Measurements from ENCODE around the gene CAPNS2.

Gene CAPNS2

DNA sequence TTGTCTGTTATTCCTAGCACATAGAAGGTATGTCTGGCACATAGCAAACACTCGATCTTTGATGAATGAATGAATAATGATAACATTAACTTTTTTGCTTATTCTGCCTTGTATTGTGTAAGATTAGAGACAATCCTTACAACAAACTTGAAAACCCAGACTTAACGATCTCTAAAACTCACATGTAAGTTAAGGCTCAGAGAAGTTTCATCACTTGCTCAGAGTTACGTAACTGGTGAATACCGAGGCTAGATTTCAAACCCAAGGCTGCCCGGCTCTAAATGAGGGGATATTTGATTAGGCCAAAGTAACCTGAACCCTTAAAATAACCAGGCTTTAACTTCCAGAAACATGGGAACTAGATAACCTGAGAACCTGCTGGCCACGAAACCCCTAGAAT lies 22.3 kb downstream of the CAPNS2 start:
- Histone ChIP-seq H3K4me2 (ENCODE audit: low read depth, low read length, poor library complexity, severe bottlenecking) (no peak overlapping the region), H3K4me3 (ENCODE audit: insufficient read depth, low read length, poor library complexity, severe bottlenecking) (no peak overlapping the region), H3K79me2 (ENCODE audit: insufficient read depth, low read length) (no peaks in the 10 kb centered on the region), H3K27me3 (ENCODE audit: low read length) (no peaks in the 10 kb centered on the region), H3K9ac (ENCODE audit: low read length) (no peak overlapping the region), H3K27ac (ENCODE audit: low read depth, low read length) (no peak overlapping the region), H4K20me1 (ENCODE audit: low read depth, low read length) (no peaks in the 10 kb centered on the region), H3K9me3 (ENCODE audit: insufficient read depth, low read length) (no peaks in the 10 kb centered on the region), H3K36me3 (ENCODE audit: low read length) (no peaks in the 10 kb centered on the region), H3K9me2 (replicated peaks; ENCODE audit: insufficient read depth, low read length) (no peaks in the 10 kb centered on the region), H2AFZ (ENCODE audit: low read depth, low read length, severe bottlenecking) (no peak overlapping the region), H3F3A (ENCODE audit: insufficient read depth) (no peaks in the 10 kb centered on the region)
- TF ChIP-seq EZH2phosphoT487 (conservative IDR thresholded peaks at IDR 0.05; ENCODE audit: low read length): no peak
- TF ChIP-seq, protein P1, sequence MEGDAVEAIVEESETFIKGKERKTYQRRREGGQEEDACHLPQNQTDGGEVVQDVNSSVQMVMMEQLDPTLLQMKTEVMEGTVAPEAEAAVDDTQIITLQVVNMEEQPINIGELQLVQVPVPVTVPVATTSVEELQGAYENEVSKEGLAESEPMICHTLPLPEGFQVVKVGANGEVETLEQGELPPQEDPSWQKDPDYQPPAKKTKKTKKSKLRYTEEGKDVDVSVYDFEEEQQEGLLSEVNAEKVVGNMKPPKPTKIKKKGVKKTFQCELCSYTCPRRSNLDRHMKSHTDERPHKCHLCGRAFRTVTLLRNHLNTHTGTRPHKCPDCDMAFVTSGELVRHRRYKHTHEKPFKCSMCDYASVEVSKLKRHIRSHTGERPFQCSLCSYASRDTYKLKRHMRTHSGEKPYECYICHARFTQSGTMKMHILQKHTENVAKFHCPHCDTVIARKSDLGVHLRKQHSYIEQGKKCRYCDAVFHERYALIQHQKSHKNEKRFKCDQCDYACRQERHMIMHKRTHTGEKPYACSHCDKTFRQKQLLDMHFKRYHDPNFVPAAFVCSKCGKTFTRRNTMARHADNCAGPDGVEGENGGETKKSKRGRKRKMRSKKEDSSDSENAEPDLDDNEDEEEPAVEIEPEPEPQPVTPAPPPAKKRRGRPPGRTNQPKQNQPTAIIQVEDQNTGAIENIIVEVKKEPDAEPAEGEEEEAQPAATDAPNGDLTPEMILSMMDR (IDR thresholded peaks at IDR 0.05; ENCODE audit: insufficient read depth, low read length, poor library complexity, severe bottlenecking): no peak

DNA sequence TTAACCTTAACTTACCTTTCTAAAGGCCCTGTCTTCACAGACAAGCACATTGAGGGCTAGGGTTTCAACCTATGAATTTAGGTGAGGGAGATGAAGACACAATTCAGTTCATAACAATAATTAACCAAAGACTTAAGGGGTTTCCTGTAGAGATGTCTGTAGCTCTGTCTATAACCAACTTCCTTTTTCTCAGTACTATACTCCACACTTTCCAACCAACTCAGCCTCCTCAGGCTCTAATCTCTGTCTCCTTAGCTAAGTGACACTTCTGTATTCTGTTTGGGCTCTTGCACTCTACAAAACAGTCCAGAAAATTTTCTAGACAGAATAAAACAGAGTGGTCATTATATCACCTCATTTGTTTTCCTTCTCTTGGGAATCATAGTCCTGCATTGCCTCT lies 25.8 kb downstream of the CAPNS2 start:
- H3K4me2 ChIP-seq (ENCODE audit: low read depth, low read length, poor library complexity, severe bottlenecking): no peak overlapping the region
- no peak overlapping the region for H3K9ac ChIP-seq (ENCODE audit: low read length)
- no peaks in the 10 kb centered on the region for H3K79me2 ChIP-seq (ENCODE audit: insufficient read depth, low read length)
- H3K36me3 ChIP-seq (ENCODE audit: low read length): no peaks in the 10 kb centered on the region
- no peak overlapping the region for H3K27ac ChIP-seq (ENCODE audit: low read depth, low read length)
- H3F3A ChIP-seq (ENCODE audit: insufficient read depth): no peaks in the 10 kb centered on the region
- no peak for TF ChIP-seq EZH2phosphoT487 (conservative IDR thresholded peaks at IDR 0.05; ENCODE audit: low read length)
- TF ChIP-seq, protein P1 (IDR thresholded peaks at IDR 0.05; ENCODE audit: insufficient read depth, low read length, poor library complexity, severe bottlenecking): no peak
- no peaks in the 10 kb centered on the region for H3K9me2 ChIP-seq (replicated peaks; ENCODE audit: insufficient read depth, low read length)
- H3K9me3 ChIP-seq (ENCODE audit: insufficient read depth, low read length): no peaks in the 10 kb centered on the region
- no peak overlapping the region for H2AFZ ChIP-seq (ENCODE audit: low read depth, low read length, severe bottlenecking)
- no peaks in the 10 kb centered on the region for H4K20me1 ChIP-seq (ENCODE audit: low read depth, low read length)
- no peak overlapping the region for H3K4me3 ChIP-seq (ENCODE audit: insufficient read depth, low read length, poor library complexity, severe bottlenecking)
- no peaks in the 10 kb centered on the region for H3K27me3 ChIP-seq (ENCODE audit: low read length)

DNA sequence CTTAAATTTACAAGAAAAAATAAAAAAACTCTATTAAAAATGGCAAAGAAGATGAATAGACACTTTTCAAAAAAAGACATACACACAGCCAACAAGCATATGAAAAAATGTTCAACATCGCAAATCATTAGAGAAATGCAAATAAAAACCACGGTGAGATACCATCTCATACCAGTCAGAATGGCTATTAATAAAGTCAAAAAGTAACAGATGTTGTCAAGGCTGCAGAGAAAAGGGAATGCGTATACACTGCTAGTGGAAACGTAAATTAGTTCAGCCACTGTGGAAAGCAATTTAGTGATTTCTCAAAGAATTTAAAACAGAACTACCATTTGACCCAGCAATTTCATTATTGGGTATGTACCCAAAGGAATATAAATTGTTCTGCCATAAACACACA lies 31.4 kb downstream of the CAPNS2 start:
- no peaks in the 10 kb centered on the region for H3K27me3 ChIP-seq (ENCODE audit: low read length)
- no peak overlapping the region for H3K9ac ChIP-seq (ENCODE audit: low read length)
- H3K4me2 ChIP-seq (ENCODE audit: low read depth, low read length, poor library complexity, severe bottlenecking): no peak overlapping the region
- no peaks in the 10 kb centered on the region for H3F3A ChIP-seq (ENCODE audit: insufficient read depth)
- no peak overlapping the region for H3K4me3 ChIP-seq (ENCODE audit: insufficient read depth, low read length, poor library complexity, severe bottlenecking)
- H3K27ac ChIP-seq (ENCODE audit: low read depth, low read length): no peak overlapping the region
- H4K20me1 ChIP-seq (ENCODE audit: low read depth, low read length): no peaks in the 10 kb centered on the region
- H3K79me2 ChIP-seq (ENCODE audit: insufficient read depth, low read length): no peaks in the 10 kb centered on the region
- no peaks in the 10 kb centered on the region for H3K36me3 ChIP-seq (ENCODE audit: low read length)
- no peak overlapping the region for H2AFZ ChIP-seq (ENCODE audit: low read depth, low read length, severe bottlenecking)
- H3K9me2 ChIP-seq (replicated peaks; ENCODE audit: insufficient read depth, low read length): no peaks in the 10 kb centered on the region
- no peaks in the 10 kb centered on the region for H3K9me3 ChIP-seq (ENCODE audit: insufficient read depth, low read length)
- TF ChIP-seq, protein P1 (IDR thresholded peaks at IDR 0.05; ENCODE audit: insufficient read depth, low read length, poor library complexity, severe bottlenecking): no peak
- TF ChIP-seq EZH2phosphoT487 (conservative IDR thresholded peaks at IDR 0.05; ENCODE audit: low read length): no peak
